Keratinocyte (primary cell): ENCODE data around the gene HIVEP2.

ENCODE experiments used
- EZH2 ChIP-seq: IDR thresholded peaks from one replicate; pipeline ENCODE4 v1.6.1; 2012; ENCODE audit warnings: inconsistent platforms, mild to moderate bottlenecking, low read length, moderate library complexity
- TF ChIP-seq, protein P1 (sequence below), 3 experiments: IDR thresholded peaks in 1 of 3; conservative IDR thresholded peaks in 1 of 3; optimal IDR thresholded peaks in 1 of 3; 2 replicates in 2 of 3; 3 replicates in 1 of 3; pipeline versions ENCODE3 to v1.5.1; 2011; ENCODE audit warnings: low read length in 3 of 3, mild to moderate bottlenecking in 3 of 3, moderate library complexity in 2 of 3, control low read depth in 1 of 3, inconsistent platforms in 1 of 3; ENCODE audit not compliant: insufficient read depth in 2 of 3; ENCODE audit errors: extremely low read depth in 1 of 3

DNA sequence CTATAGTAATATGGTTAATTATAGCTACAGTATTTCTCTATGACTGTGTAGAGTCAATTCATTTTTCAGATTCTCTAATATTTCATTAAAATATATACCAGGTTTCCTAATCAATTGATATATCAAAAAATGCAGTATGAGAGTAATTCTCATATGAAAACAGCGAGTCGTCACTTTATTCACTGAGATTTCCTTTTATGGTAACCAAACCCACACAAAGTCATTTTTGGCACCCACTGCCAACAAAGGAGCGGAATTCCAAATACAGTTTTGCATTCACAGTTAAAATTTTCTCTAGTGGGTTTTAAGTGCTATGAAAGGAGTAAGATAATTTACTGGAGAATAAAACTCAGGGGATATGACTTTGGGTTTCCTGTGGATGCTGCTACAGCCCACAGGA is 163.8 kb downstream of the HIVEP2 start:
- TF ChIP-seq, protein P1, sequence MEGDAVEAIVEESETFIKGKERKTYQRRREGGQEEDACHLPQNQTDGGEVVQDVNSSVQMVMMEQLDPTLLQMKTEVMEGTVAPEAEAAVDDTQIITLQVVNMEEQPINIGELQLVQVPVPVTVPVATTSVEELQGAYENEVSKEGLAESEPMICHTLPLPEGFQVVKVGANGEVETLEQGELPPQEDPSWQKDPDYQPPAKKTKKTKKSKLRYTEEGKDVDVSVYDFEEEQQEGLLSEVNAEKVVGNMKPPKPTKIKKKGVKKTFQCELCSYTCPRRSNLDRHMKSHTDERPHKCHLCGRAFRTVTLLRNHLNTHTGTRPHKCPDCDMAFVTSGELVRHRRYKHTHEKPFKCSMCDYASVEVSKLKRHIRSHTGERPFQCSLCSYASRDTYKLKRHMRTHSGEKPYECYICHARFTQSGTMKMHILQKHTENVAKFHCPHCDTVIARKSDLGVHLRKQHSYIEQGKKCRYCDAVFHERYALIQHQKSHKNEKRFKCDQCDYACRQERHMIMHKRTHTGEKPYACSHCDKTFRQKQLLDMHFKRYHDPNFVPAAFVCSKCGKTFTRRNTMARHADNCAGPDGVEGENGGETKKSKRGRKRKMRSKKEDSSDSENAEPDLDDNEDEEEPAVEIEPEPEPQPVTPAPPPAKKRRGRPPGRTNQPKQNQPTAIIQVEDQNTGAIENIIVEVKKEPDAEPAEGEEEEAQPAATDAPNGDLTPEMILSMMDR (optimal IDR thresholded peaks at IDR 0.05 in 1 of 3, IDR thresholded peaks at IDR 0.05 in 1 of 3, conservative IDR thresholded peaks at IDR 0.05 in 1 of 3; ENCODE audit: extremely low read depth in 1 of 3, insufficient read depth in 2 of 3, low read length in 3 of 3): no peak
- no peak for TF ChIP-seq EZH2
